GM19468 (cell line): ENCODE results near the gene DSP.

Experiments
- ATAC-seq: cut with Tn5 transposase; IDR thresholded peaks from one replicate; pipeline ENCODE4 v1.9.1; 2021; ENCODE audit warnings: mild to moderate bottlenecking, moderate library complexity, moderate number of reproducible peaks; ENCODE audit not compliant: unreplicated experiment; ENCODE audit errors: extremely low read depth

The DSP gene

GRCh38 chr6:7541175-7542064, at the start of gene DSP:
Gene DSP, plus strand, starts transcription at chr6:7541671. Its CDS starts 245 bp downstream, at chr6:7541916.
- no peak for ATAC-seq

- ATAC-seq, result no peak
Measured at GRCh38 chr6:7493866-7494265, 47.6 kb upstream of the DSP start.

GRCh38 chr6:7494638-7495037, 46.8 kb upstream of the DSP start:
- no peak for ATAC-seq

- no peak for ATAC-seq
Measured at GRCh38 chr6:7496266-7496875, 45.1 kb upstream of the DSP start.

GRCh38 chr6:7500752-7501282, 40.7 kb upstream of the DSP start:
- no peak for ATAC-seq

- no peak for ATAC-seq
Measured at GRCh38 chr6:7502743-7503142, 38.7 kb upstream of the DSP start.

GRCh38 chr6:7504041-7504440, 37.4 kb upstream of the DSP start:
- ATAC-seq, result no peak

- ATAC-seq, result no peak
Measured at GRCh38 chr6:7505189-7505699, 36.2 kb upstream of the DSP start.

- no peak for ATAC-seq
Measured at GRCh38 chr6:7507600-7507999, 33.9 kb upstream of the DSP start.

GRCh38 chr6:7512320-7512719, 29.2 kb upstream of the DSP start:
- ATAC-seq, result no peak

- ATAC-seq, result no peak
Measured at GRCh38 chr6:7513529-7513928, 27.9 kb upstream of the DSP start.

GRCh38 chr6:7515363-7515762, 26.1 kb upstream of the DSP start:
- no peak for ATAC-seq

- ATAC-seq, result no peak
Measured at GRCh38 chr6:7518877-7519276, 22.6 kb upstream of the DSP start.

GRCh38 chr6:7522873-7523272, 18.6 kb upstream of the DSP start:
- ATAC-seq, result no peak

- ATAC-seq, result no peak
Measured at GRCh38 chr6:7523922-7524321, 17.5 kb upstream of the DSP start.

GRCh38 chr6:7526755-7527154, 14.7 kb upstream of the DSP start:
- ATAC-seq, result no peak

GRCh38 chr6:7528565-7528964, 12.9 kb upstream of the DSP start:
- ATAC-seq, result no peak

- no peak for ATAC-seq
Measured at GRCh38 chr6:7529141-7529540, 12.3 kb upstream of the DSP start.

GRCh38 chr6:7532232-7532631, 9.2 kb upstream of the DSP start:
- no peak for ATAC-seq

- ATAC-seq, result no peak
Measured at GRCh38 chr6:7532821-7533220, 8.7 kb upstream of the DSP start.

- no peak for ATAC-seq
Measured at GRCh38 chr6:7534192-7534591, 7.3 kb upstream of the DSP start.
